Cardiac muscle cell (in vitro differentiated cells and primary cell): ENCODE measurements around the gene ZNF148. TPM values are rescaled to one million over a fixed set of nuclear protein-coding genes. Genes with fewer than 3 reads are reported as not detected.
A peak's percentile ranks its signal among the peaks of the same experiment; 100 is the strongest.

Experiments used
- DNase-seq, 2 donors: peaks; one replicate each; pipeline versions ENCODE4 v3.0.0 to v3.0.0-alpha.2; 2010 to 2017; ENCODE audit warnings: low read depth in 1 of 2, low spot score in 1 of 2
- H3K27ac ChIP-seq: fragments of 200-600 bp; sonication (generic); 2 replicates; pipeline ENCODE4 v1.5.1; 2016
- H3K27me3 ChIP-seq: fragments of 200-600 bp; sonication (generic); 2 replicates; pipeline ENCODE4 v1.6.0; 2016; ENCODE audit warnings: control low read depth
- H3K36me3 ChIP-seq: fragments of 200-600 bp; sonication (generic); 2 replicates; pipeline ENCODE4 v1.5.1; 2016; ENCODE audit warnings: control low read depth
- H3K4me1 ChIP-seq: fragments of 200-600 bp; sonication (generic); 2 replicates; pipeline ENCODE4 v1.8.1; 2017; ENCODE audit warnings: low read depth, mild to moderate bottlenecking, mixed run types
- H3K4me3 ChIP-seq: fragments of 200-600 bp; sonication (generic); 2 replicates; pipeline ENCODE4 v1.5.1; 2016; ENCODE audit warnings: mild to moderate bottlenecking
- H3K9me3 ChIP-seq: fragments of 200-600 bp; sonication (generic); 2 replicates; pipeline ENCODE4 v1.5.1; 2017; ENCODE audit warnings: low read depth, mild to moderate bottlenecking, control low read depth
- polyA plus RNA-seq: library from polyadenylated mRNA; unstranded; fragments of >200 nt; fragmentation: Nextera tagmentation; extraction: Ambion mirVana; gene quantifications from 2 replicates; pipeline ENCODE4 v1.2.1, GENCODE V29; 2016
- total RNA-seq: library from RNA; depleted of rRNA; stranded (reverse); fragments of >200 nt; gene quantifications from 2 replicates; pipeline ENCODE4 v1.2.3, GENCODE V29; 2016
- TF ChIP-seq, protein P1 (sequence below): IDR thresholded peaks from 2 replicates; pipeline ENCODE4 v1.5.1; 2012; ENCODE audit warnings: low read depth, mild to moderate bottlenecking, low read length

ZNF148 gene
- total and polyA plus RNA-seq, 2 experiments from 2014 or later, result 26.1 to 29.4 TPM

DNA sequence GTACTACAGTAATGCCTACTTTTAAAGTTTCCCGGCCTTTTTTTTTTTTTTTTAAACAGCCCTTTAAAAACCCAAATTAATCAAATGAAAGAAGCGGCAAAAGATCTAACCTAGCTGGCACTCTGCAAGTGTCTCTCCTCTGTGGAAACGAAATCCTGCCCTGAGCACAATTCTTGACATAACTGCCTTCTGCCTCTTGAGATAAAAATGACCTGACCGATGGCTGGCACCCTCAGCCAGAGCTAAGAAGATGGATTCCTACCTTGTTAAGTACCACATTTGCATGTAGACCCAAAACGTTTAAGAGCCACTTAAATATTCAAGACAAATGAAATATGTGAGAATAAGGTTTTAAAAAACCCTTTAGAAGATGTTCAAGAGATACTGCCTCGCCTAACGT lies 146.0 kb downstream of the ZNF148 start:
- Histone ChIP-seq H3K36me3 (peaks cover 11% of the 10 kb centered on the region), H3K9me3 (no peaks in the 10 kb centered on the region), H3K4me1 (peaks cover 13% of the 10 kb centered on the region), H3K4me3 (no peak overlapping the region), H3K27me3 (no peaks in the 10 kb centered on the region), H3K27ac (no peak overlapping the region)
- TF ChIP-seq, protein P1, sequence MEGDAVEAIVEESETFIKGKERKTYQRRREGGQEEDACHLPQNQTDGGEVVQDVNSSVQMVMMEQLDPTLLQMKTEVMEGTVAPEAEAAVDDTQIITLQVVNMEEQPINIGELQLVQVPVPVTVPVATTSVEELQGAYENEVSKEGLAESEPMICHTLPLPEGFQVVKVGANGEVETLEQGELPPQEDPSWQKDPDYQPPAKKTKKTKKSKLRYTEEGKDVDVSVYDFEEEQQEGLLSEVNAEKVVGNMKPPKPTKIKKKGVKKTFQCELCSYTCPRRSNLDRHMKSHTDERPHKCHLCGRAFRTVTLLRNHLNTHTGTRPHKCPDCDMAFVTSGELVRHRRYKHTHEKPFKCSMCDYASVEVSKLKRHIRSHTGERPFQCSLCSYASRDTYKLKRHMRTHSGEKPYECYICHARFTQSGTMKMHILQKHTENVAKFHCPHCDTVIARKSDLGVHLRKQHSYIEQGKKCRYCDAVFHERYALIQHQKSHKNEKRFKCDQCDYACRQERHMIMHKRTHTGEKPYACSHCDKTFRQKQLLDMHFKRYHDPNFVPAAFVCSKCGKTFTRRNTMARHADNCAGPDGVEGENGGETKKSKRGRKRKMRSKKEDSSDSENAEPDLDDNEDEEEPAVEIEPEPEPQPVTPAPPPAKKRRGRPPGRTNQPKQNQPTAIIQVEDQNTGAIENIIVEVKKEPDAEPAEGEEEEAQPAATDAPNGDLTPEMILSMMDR, result no peak
- peak in 1 of 2 donors; percentile 69 for DNase-seq

DNA sequence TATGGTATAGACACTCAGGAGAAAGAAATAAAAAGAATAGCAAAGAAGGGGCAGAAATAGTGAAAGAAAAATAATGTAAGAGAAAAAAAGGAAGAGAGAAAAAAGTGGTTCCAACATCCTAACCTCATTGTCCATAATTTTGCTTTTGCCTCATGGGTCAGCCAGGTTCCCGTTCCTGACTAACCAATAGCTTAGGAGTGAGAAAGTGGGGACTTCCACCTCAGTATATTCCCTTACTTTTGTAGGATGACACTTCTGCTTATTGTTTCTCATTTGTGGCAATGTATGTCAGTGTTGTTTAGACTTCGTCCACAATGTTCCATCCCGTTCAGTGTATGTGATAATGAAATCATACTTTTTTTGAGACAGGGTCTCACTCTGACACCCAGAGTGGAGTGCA lies 153.3 kb downstream of the ZNF148 start:
- H3K36me3 ChIP-seq, result no peaks in the 10 kb centered on the region
- peaks cover 5% of the 10 kb centered on the region for H3K4me1 ChIP-seq
- no peaks in the 10 kb centered on the region for H3K27me3 ChIP-seq
- no peaks in the 10 kb centered on the region for H3K9me3 ChIP-seq
- TF ChIP-seq, protein P1, result no peak
- no peak for DNase-seq
- H3K4me3 ChIP-seq, result no peak overlapping the region
- no peak overlapping the region for H3K27ac ChIP-seq

DNA sequence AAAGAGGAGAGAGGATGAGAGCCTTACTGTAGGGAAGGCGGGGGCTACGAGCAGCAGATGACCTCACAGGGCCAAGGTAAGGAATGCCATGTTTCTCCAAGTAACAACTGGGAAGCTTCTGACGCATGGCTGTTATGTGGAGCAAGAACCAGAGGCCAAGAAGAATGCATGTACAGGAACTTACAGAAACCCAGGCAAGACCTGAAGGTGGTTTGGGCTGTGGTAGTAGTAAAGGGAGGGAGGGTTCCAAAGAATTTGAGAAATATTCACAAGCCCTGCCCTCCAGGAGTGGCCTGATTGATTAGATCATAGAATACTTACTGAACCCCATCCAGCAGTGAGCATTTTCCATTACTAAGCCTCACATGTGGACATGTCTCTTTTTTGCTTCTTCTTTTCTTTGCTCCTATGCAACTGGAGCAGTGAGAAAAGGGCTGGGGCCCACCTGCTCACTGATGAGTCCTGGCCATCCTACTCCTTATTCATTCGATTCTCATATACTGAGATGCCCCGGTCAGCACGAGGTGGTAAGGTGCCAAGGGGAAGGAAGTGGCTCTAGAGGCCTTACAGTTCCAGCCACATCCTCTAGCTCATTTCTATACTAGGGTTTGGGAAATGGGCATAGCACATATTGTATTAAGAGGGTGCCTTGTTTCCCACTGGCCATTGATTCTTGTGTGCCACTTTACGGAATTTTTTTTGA lies 154.2 kb downstream of the ZNF148 start:
- Histone ChIP-seq H3K4me3 (no peak overlapping the region), H3K36me3 (no peaks in the 10 kb centered on the region), H3K9me3 (no peaks in the 10 kb centered on the region), H3K4me1 (peaks cover 5% of the 10 kb centered on the region), H3K27me3 (no peaks in the 10 kb centered on the region), H3K27ac (no peak overlapping the region)
- peak in 1 of 2 donors; percentile 38 for DNase-seq
- TF ChIP-seq, protein P1, result no peak

DNA sequence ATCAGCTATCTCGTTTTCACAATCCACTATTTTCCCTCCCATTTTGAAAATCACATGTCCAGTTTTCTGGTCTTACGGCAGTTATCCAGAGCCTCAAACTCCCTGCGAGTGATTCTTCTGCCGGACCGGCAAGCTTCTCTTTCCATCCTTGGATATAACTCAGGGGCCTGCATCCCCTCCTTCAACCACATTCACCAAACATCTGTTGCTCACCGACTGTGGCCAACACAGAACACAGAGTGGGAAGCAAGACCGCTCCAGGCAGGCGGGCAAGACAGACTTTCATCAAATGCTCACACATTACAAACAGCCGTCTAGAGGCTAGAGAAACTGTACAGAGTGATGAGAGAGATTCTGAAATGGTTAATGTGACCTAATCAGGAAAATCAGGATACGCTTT lies 154.9 kb downstream of the ZNF148 start:
- DNase-seq, result no peak
- Histone ChIP-seq H3K4me1 (peaks cover 5% of the 10 kb centered on the region), H3K27me3 (no peaks in the 10 kb centered on the region), H3K9me3 (no peaks in the 10 kb centered on the region), H3K27ac (no peak overlapping the region), H3K36me3 (no peaks in the 10 kb centered on the region), H3K4me3 (no peak overlapping the region)
- TF ChIP-seq, protein P1, result no peak

DNA sequence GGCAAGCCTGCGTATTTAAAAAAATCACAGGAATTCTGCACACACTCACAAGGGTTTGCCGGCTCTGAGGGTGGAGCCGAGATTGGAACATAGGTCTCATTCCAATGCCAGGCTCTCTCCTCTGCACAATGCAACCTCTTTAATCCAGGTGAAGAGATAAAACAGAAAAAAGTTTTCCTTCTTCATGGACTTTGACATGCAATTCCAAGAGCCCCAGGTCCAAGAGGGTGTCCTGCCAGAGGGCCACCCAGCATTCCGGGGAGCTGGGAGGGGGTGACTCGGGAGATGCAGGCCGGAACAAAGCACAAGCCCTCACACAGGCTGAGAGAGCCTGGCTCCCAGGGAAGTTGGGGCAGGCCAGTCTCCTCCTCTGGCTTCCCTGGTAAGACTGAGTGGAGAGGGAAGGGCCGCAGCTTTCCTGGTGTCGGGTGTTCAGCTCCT lies 155.8 kb downstream of the ZNF148 start:
- DNase-seq, result peak in 1 of 2 donors; percentile 38
- Histone ChIP-seq H3K9me3 (no peaks in the 10 kb centered on the region), H3K36me3 (no peaks in the 10 kb centered on the region), H3K27me3 (peaks cover under 1% of the 10 kb centered on the region), H3K27ac (peak overlapping the region; percentile 42), H3K4me1 (peaks cover 5% of the 10 kb centered on the region), H3K4me3 (no peak overlapping the region)
- TF ChIP-seq, protein P1, result no peak
